ENCODE measurements around the gene LSM14B.

LSM14B gene

GRCh38 chr20:62132421-62132820, 10.1 kb downstream of the LSM14B start:
- DNase-seq (ENCODE audit: low read depth in 2 of 2): no peak

DNA sequence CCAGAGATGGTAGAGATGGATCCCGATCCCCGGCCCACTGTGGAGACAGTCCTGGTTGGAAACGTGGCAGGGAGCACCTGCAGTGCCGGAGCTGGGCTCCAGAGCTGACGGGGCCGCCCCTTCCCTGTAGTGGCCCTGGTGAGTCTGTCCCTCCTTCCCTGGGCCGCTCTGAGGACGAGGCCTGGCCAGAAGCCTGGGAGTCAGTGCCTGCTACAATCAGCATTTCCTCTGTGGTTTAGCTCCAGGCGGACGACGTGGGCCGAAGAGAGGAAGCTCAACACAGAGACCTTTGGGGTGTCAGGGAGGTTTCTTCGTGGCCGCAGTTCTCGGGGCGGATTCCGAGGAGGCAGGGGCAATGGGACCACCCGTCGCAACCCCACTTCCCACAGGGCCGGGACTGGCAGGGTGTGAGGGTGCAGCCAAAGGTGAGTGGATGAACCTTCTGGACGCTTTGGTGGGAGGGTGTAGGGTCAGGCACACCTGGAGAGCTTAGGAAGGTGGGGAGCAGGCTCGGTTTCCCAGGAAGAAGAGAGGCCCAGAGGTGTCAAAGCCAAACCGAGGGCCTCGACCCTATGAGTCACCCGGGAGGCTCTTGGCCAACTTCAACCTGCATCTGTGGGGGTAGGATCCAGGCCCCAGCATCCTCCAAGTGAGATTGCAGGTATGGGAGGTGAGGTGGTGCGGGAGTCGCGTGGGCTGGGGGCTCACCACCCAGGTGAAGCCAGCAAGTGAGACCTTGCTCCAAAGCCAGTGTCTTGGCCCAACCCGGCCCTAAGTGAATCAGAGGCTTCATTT, 11.0 kb downstream of the LSM14B start:
- DNase-seq (ENCODE audit: low read depth in 2 of 2): no peak

- DNase-seq (ENCODE audit: low read depth in 2 of 2): no peak
Measured at GRCh38 chr20:62133864-62134263, 11.6 kb downstream of the LSM14B start.

GRCh38 chr20:62134735-62135231, 12.5 kb downstream of the LSM14B start:
- no peak for DNase-seq (ENCODE audit: low read depth in 2 of 2)

DNA sequence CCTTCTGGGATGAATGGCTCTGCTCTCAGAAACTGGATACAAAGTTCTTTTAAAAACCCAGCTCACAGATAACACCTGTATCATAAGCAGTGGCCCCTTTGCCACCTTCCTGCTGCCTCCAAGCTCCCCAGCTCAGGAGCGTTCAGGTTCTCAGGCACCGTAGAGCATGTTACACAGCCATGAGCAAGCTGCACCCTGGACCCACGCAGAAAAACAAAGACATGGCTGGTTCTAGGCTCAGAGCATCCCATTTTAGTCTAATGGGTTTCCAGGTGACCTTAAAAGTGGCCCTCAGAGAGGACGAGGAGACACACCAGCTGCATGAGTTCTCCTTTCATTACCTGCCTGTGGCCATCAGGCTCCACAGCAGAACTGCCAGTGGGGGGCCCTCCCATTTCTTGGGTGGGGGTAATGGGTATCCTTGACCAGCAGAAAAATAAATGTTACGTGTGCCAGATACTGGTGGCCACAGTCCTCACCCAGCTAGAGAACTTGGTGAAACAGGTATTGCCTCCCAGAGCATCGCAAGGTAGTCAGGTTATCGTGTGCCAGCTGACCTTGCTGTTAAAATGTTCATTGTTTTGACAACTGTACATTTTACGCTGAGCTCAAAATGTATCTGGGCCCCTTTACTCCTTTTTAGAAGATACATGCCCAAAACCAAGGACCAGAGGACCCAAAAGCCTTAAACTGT, 13.4 kb downstream of the LSM14B start:
- no peak for DNase-seq (ENCODE audit: low read depth in 2 of 2)

- peak in 1 of 2 donors; percentile 50 for DNase-seq (ENCODE audit: low read depth in 2 of 2)
Measured at GRCh38 chr20:62136283-62137091, 14.2 kb downstream of the LSM14B start.

- no peak for DNase-seq (ENCODE audit: low read depth in 2 of 2)
Measured at GRCh38 chr20:62137092-62137384, 14.8 kb downstream of the LSM14B start.

- DNase-seq (ENCODE audit: low read depth in 2 of 2): no peak
Measured at GRCh38 chr20:62137478-62138203, 15.4 kb downstream of the LSM14B start.

GRCh38 chr20:62138204-62138543, 15.9 kb downstream of the LSM14B start:
- no peak for DNase-seq (ENCODE audit: low read depth in 2 of 2)

GRCh38 chr20:62138912-62139311, 16.6 kb downstream of the LSM14B start:
- DNase-seq (ENCODE audit: low read depth in 2 of 2): no peak

DNA sequence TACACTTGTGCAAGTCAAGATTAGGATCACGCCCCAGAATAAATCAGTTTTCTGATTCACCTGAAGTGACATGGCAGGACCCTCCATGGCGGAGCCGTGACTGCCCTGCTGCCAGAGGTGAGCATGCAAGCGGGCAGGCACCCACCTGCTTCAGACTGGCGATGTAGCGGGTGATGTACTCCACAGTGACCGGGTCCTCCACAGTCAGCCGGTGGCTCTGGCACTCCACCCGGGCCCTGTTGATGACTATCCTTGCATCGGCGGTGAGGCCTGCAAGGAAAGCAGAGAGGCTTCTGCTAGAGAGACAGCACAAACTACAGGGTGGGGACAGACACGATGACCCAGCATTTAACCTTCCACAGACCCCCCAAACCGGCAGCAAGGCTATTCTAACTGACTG, 17.4 kb downstream of the LSM14B start:
- DNase-seq (ENCODE audit: low read depth in 2 of 2): no peak

DNA sequence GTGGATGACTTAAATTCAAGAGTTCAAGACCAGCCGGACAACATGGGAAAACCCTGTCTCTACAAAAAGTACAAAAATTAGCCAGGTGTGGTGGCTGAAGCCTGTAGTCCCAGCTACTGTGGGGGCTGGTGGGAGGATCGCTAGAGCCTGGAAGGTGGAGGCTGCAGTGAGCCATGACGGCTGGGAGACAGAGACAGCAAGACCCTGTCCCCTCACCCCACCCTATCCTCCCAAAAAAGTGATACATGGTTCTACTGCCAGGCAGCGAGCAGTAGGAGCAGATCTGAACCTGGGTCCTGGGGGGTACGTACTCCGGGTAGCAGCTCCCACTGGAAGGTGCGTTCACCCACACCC, 18.7 kb downstream of the LSM14B start:
- DNase-seq (ENCODE audit: low read depth in 2 of 2): no peak

DNA sequence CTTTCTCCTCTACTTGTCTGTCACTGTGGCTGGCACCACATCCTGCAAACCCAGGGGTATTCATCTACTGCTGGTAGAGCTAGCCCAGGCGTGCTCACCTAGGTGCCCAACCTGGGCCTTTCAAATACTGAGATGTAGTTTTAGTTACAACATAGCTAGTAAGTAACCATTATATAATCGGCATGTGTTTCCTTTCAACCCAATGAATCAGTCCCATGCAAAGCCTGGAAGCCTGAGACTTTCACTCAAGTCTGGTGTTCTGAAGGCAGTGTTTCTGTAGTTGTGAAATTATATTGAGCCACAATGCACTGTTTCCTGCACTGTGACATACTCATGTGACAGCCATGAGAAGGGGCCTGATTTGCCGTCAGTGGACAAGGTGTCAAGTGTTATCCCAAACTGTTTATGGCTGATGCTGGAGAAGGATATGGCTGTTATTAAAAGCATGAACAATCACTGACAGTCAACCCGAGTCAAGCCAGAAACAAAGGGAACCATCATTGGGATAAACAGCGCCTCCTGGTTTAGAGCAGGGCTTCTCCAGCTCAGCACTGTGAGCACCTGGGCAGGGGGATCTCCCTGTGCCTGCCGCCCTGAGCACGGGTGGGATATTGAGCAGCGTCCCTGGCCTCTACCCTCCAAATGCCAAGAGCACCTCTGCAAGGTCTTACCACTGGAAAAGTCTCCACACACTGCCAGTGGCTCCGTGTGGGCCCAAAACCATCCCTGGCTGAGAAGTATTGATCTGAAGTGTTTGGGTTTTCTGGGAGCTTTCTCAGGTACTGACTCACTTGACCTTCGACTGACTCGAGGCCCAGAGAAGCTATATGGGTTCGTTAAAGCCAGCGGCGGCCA, 19.3 kb downstream of the LSM14B start:
- DNase-seq (ENCODE audit: low read depth in 2 of 2): no peak

GRCh38 chr20:62142252-62143080, 20.2 kb downstream of the LSM14B start:
- DNase-seq (ENCODE audit: low read depth in 2 of 2): no peak

DNA sequence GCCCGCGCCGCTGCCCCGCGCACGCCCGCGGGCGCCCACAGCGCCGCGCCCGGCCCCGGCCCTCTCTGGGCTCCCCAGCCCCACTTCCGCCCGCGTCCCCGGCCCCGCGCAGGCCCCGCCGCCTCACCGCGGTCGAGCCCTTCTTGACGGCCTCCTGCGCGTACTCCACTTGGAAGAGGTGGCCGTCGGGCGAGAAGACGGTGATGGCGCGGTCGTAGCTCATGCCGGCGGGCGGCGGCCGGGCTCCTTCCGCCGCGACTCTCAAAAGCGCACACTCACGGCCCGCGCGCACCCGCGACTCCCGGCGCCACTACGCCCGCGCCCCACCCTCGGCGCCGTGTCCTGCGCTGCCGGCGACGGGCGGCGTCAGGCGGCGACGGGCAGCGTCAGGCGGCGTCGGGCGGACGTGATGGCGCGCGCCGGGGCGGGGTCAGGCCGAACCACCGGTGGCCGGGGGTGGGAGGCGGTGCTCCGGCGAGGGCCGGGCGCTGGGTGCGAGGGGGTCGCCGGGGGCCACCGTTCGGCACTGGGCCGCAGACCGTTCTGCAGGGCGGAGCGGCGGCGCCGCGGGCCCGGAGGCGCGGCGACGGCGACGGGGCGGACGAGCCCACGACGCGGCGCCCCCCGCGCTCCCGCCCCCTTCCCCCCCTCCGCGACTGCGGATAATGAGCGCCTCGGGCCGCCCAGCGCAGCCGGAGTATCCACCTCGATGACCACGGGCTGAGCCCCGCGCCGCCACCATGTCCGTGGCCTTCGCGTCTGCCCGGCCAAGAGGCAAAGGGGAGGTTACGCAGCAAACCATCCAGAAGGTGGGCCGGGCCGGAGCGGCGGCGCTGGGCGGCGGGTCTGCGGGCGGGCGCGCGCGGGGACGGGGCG, 21.0 kb downstream of the LSM14B start, which contains the start of the genes PSMA7 and SS18L1:
PSMA7 (minus strand) TSS at position 314 of the 876 bp plus-strand sequence; CDS start at position 223, 91 bp downstream.
SS18L1 (plus strand) TSS at position 689 of the 876 bp plus-strand sequence; CDS start at position 741, 52 bp downstream.
- peak; percentile 70 to 74 for DNase-seq (ENCODE audit: low read depth in 2 of 2)

- no peak for DNase-seq (ENCODE audit: low read depth in 2 of 2)
Measured at GRCh38 chr20:62143957-62144825, 21.9 kb downstream of the LSM14B start.

- DNase-seq (ENCODE audit: low read depth in 2 of 2): no peak
Measured at GRCh38 chr20:62145688-62146018, 23.4 kb downstream of the LSM14B start.

Measured in stimulated activated CD4-positive, alpha-beta T cell treated with anti-CD3 and anti-CD28 coated beads, Interleukin-1b, Interleukin-23, amount 100 ng/mL, for 1 hour (primary cell).